H1 (cell line): ENCODE data around the gene SPAST. TPM values are rescaled to one million over a fixed set of nuclear protein-coding genes. Genes with fewer than 3 reads are reported as not detected.
"Not testable (repeated sequence)": the region's sequence is repeated elsewhere in the genome, so short reads cannot be mapped to it uniquely, and the experiment has no call there.

ENCODE experiments used
- CTCF ChIA-PET: fragments of 300-600 bp; sonication (Branson Sonifier 250); formaldehyde crosslinking; loops from one replicate; lab custom pipeline; 2021; ENCODE audit not compliant: partially characterized antibody; lab: Charles Lee
- POLR2A ChIA-PET: fragments of 300-600 bp; sonication (Branson Sonifier 250); formaldehyde crosslinking; loops from one replicate; lab custom pipeline; 2021; ENCODE audit warnings: inconsistent platforms; ENCODE audit not compliant: partially characterized antibody; lab: Charles Lee
- DNase-seq, 2 experiments: peaks; one replicate each; pipeline versions ENCODE4 v3.0.0 to v3.0.0-alpha.2; 2010 to 2022; ENCODE audit warnings: low spot score in 2 of 2, low read depth in 1 of 2, mixed read lengths in 1 of 2
- FAIRE-seq: peaks from 2 replicates; lab custom pipeline; 2011; peaks lifted over from hg19 to GRCh38; lab: Jason Lieb, UNC
- H2AFZ ChIP-seq: 2 replicates; pipeline ENCODE4 v1.8.1; 2012; ENCODE audit warnings: low read length, inconsistent platforms
- H2AK5ac ChIP-seq: 2 replicates; pipeline ENCODE4 v1.6.1; 2013; ENCODE audit warnings: low read depth, low read length
- H2BK120ac ChIP-seq: replicated peaks from 2 replicates; pipeline ENCODE3; 2013; ENCODE audit warnings: low read depth, low read length, inconsistent platforms
- H2BK12ac ChIP-seq: 2 replicates; pipeline ENCODE4 v1.6.1; 2013; ENCODE audit warnings: low read depth, low read length
- H2BK15ac ChIP-seq: 2 replicates; pipeline ENCODE4 v1.6.1; 2013; ENCODE audit warnings: low read length
- H2BK20ac ChIP-seq: 2 replicates; pipeline ENCODE4 v1.6.1; 2013; ENCODE audit warnings: low read length
- H2BK5ac ChIP-seq: 2 replicates; pipeline ENCODE4 v1.6.1; 2013; ENCODE audit warnings: low read depth, low read length
- H3K14ac ChIP-seq: 2 replicates; pipeline ENCODE4 v1.6.1; 2013; ENCODE audit warnings: inconsistent platforms; ENCODE audit not compliant: insufficient read length
- H3K18ac ChIP-seq: 2 replicates; pipeline ENCODE4 v1.6.1; 2013; ENCODE audit warnings: low read length; ENCODE audit errors: extremely low read depth
- H3K23ac ChIP-seq: 2 replicates; pipeline ENCODE4 v1.6.1; 2013; ENCODE audit warnings: inconsistent platforms; ENCODE audit not compliant: insufficient read length
- H3K23me2 ChIP-seq: 2 replicates; pipeline ENCODE4 v1.6.1; 2013; ENCODE audit warnings: low read depth, low read length
- H3K27ac ChIP-seq: 2 replicates; pipeline ENCODE4 v1.6.1; 2011; ENCODE audit warnings: low read depth, low read length, inconsistent platforms
- H3K27me3 ChIP-seq, 4 experiments: replicated peaks in 1 of 4; 1 replicate in 1 of 4; 2 replicates in 3 of 4; pipeline versions ENCODE4 v1.6.1 to v1.8.1; 2011 to 2013; ENCODE audit warnings: low read length in 3 of 4, mild to moderate bottlenecking in 3 of 4, inconsistent platforms in 2 of 4, mixed read lengths in 2 of 4, moderate library complexity in 1 of 4; ENCODE audit not compliant: control insufficient read depth in 3 of 4, insufficient read depth in 3 of 4; ENCODE audit errors: extremely low read depth in 1 of 4
- H3K36me3 ChIP-seq, 4 experiments: 2 replicates each; pipeline versions ENCODE4 v1.6.1 to v1.8.1; 2011 to 2013; ENCODE audit warnings: mild to moderate bottlenecking in 4 of 4, low read length in 3 of 4, moderate library complexity in 2 of 4, control low read depth in 1 of 4, inconsistent platforms in 1 of 4; ENCODE audit not compliant: insufficient read depth in 4 of 4, control insufficient read depth in 2 of 4
- H3K4ac ChIP-seq: replicated peaks from 2 replicates; pipeline ENCODE3; 2013; ENCODE audit warnings: low read length, low read depth, mixed read lengths, inconsistent platforms; ENCODE audit not compliant: insufficient read length
- H3K4me1 ChIP-seq, 4 experiments: replicated peaks in 1 of 4; 1 replicate in 1 of 4; 2 replicates in 3 of 4; pipeline versions ENCODE4 v1.6.1 to v1.8.1; 2011 to 2013; ENCODE audit warnings: low read length in 3 of 4, inconsistent platforms in 2 of 4, mixed read lengths in 1 of 4; ENCODE audit not compliant: insufficient read depth in 4 of 4, control insufficient read depth in 3 of 4
- H3K4me2 ChIP-seq, 2 experiments: 2 replicates each; pipeline versions ENCODE4 v1.6.1 to v1.8.1; 2011 to 2013; ENCODE audit warnings: low read depth in 2 of 2, low read length in 2 of 2, control low read depth in 1 of 2, inconsistent platforms in 1 of 2, mild to moderate bottlenecking in 1 of 2; ENCODE audit not compliant: insufficient read depth in 1 of 2
- H3K4me3 ChIP-seq, 4 experiments: fragments of 200-600, 300-600 bp in 1 of 4; sonication (generic), shearing (Covaris generic), sonication (Bioruptor Twin) in 1 of 4; 2 replicates each; pipeline versions ENCODE4 v1.5.1 to v1.8.1; 2011 to 2016; ENCODE audit warnings: low read length in 4 of 4, low read depth in 3 of 4, control low read depth in 2 of 4, inconsistent platforms in 2 of 4, mild to moderate bottlenecking in 2 of 4, mixed read lengths in 1 of 4, moderate library complexity in 1 of 4; ENCODE audit not compliant: insufficient read depth in 2 of 4; ENCODE audit errors: extremely low read depth in 1 of 4
- H3K56ac ChIP-seq: replicated peaks from 2 replicates; pipeline ENCODE3; 2013; ENCODE audit warnings: low read depth, mild to moderate bottlenecking, mixed read lengths, low read length, inconsistent platforms; ENCODE audit not compliant: insufficient read length
- H3K79me1 ChIP-seq: 2 replicates; pipeline ENCODE4 v1.6.1; 2013; ENCODE audit warnings: low read depth, low read length, control low read depth
- H3K79me2 ChIP-seq, 2 experiments: 2 replicates each; pipeline versions ENCODE4 v1.6.1 to v1.8.1; 2012 to 2013; ENCODE audit warnings: low read length in 2 of 2, mild to moderate bottlenecking in 2 of 2, inconsistent platforms in 1 of 2; ENCODE audit not compliant: insufficient read depth in 2 of 2, control insufficient read depth in 1 of 2
- H3K9ac ChIP-seq, 4 experiments: replicated peaks in 1 of 4; 1 replicate in 1 of 4; 2 replicates in 3 of 4; pipeline versions ENCODE4 v1.6.1 to v1.8.1; 2011 to 2013; ENCODE audit warnings: low read depth in 3 of 4, low read length in 3 of 4, control low read depth in 2 of 4, mild to moderate bottlenecking in 2 of 4, moderate library complexity in 2 of 4, inconsistent platforms in 1 of 4; ENCODE audit errors: extremely low read depth in 1 of 4
- H3K9me3 ChIP-seq, 2 experiments: 2 replicates each; pipeline versions ENCODE4 v1.6.1 to v1.8.1; 2012 to 2013; ENCODE audit warnings: mild to moderate bottlenecking in 2 of 2, moderate library complexity in 2 of 2, control low read depth in 1 of 2, inconsistent platforms in 1 of 2, low read depth in 1 of 2, low read length in 1 of 2, mixed read lengths in 1 of 2; ENCODE audit not compliant: insufficient read depth in 2 of 2
- H4K20me1 ChIP-seq, 2 experiments: replicated peaks in 1 of 2; 2 replicates each; pipeline versions ENCODE3 to v1.8.1; 2011 to 2013; ENCODE audit warnings: inconsistent platforms in 2 of 2, low read length in 2 of 2, mild to moderate bottlenecking in 1 of 2; ENCODE audit not compliant: insufficient read depth in 2 of 2, control insufficient read depth in 1 of 2
- H4K5ac ChIP-seq: 2 replicates; pipeline ENCODE4 v1.6.1; 2013; ENCODE audit warnings: low read length, low read depth, mixed read lengths, inconsistent platforms; ENCODE audit not compliant: insufficient read length
- H4K8ac ChIP-seq: 2 replicates; pipeline ENCODE4 v1.8.0; 2013; ENCODE audit warnings: mild to moderate bottlenecking, moderate library complexity, low read length, inconsistent platforms; ENCODE audit not compliant: insufficient read depth; ENCODE audit errors: extremely low read depth
- H4K91ac ChIP-seq: replicated peaks from 2 replicates; pipeline ENCODE3; 2013; ENCODE audit warnings: low read length, mixed read lengths, inconsistent platforms; ENCODE audit not compliant: insufficient read length
- WGBS, 2 experiments: shearing (Covaris generic) in 1 of 2; methylation state at CpG; one replicate each; pipeline versions ENCODE4 v1.1.6 to v1.1.7; 2013 to 2015; ENCODE audit warnings: low lambda C conversion rate in 2 of 2, mixed read lengths in 2 of 2, inconsistent platforms in 1 of 2, low coverage in 1 of 2, missing lambda C conversion rate in 1 of 2; ENCODE audit not compliant: insufficient replicate concordance in 2 of 2, insufficient coverage in 1 of 2, insufficient read length in 1 of 2; ENCODE audit errors: extremely low coverage in 1 of 2, missing lambda C conversion rate in 1 of 2; 5-methylcytosine and 5-hydroxymethylcytosine counted together
- polyA plus RNA-seq, 7 experiments: library from polyadenylated mRNA; depleted of rRNA in 3 of 7; stranded (reverse) in 5 of 7; unstranded in 2 of 7; fragments of >200 nt in 5 of 7; fragments of 200-250 nt in 2 of 7; gene quantifications; 1 replicate in 5 of 7; 2 replicates in 1 of 7; 4 replicates in 1 of 7; pipeline versions ENCODE4 v1.2.1 to v1.2.3, GENCODE V29; 2011 to 2013; ENCODE audit warnings: missing spikeins in 2 of 7, mixed read lengths in 2 of 7
- total RNA-seq: library from RNA; stranded (reverse); fragmentation: NEBNext Ultra II Directional; extraction: Animal tissue kit (Norgen Biotek cat#: 25700); gene quantifications from 2 replicates; pipeline ENCODE4 v1.2.1, GENCODE V29; 2021

Gene SPAST
- total and polyA plus RNA-seq, 2 of the 8 experiments (the other 6 are each of a cell fraction or from before 2014, with no cell fraction given), result 4.4 to 36.0 TPM

DNA sequence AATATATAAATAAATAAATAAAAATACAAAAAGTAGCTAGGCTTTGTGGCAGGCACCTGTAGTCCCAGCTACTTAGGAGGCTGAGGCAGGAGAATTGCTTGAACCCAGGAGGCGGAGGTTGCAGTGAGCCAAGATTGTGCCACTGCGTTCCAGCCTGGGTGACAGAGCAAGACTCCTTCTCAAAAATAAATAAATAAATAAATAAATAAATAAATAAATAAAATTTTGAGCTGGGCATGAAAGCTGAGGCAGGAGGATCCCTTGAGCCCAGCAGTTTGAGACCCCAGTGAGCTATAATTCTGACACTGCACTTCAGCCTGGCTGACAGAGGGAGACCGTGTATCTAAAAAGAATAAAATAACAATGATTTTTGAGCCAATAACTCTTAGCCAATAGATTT lies 8.8 kb upstream of the SPAST start:
- H4K91ac ChIP-seq, H2BK120ac ChIP-seq, H2AFZ ChIP-seq, H3K4ac ChIP-seq, H2BK20ac ChIP-seq, H3K23ac ChIP-seq, H3K4me3 ChIP-seq, H2BK12ac ChIP-seq, H3K79me2 ChIP-seq, H3K27me3 ChIP-seq, H3K9ac ChIP-seq, H3K18ac ChIP-seq, H3K23me2 ChIP-seq, H3K56ac ChIP-seq, DNase-seq, H3K14ac ChIP-seq, FAIRE-seq, H3K9me3 ChIP-seq, H2BK15ac ChIP-seq, H2AK5ac ChIP-seq, H4K20me1 ChIP-seq, H3K36me3 ChIP-seq, H4K5ac ChIP-seq, H3K4me1 ChIP-seq, H3K27ac ChIP-seq, H2BK5ac ChIP-seq, H4K8ac ChIP-seq, H3K79me1 ChIP-seq, H3K4me2 ChIP-seq: not testable (repeated sequence)
- POLR2A ChIA-PET, result interaction anchor here (1.2 kb wide), 1 partner anchor 15 kb away, joined by 6 read pairs; the partner anchor contains the start of gene DPY30
- CTCF ChIA-PET, result interaction anchor here (1.3 kb wide), 1 partner anchor 9 kb away, joined by 3 read pairs; the partner anchor contains the start of gene SPAST
- 93% methylated on average over 3 of the region's 3 CpGs; no CpG with 5 or more reads in 1 of the 2 experiments for WGBS, 2 experiments
